Measurements from ENCODE around the gene ZNF717.
"Not testable (repeated sequence)": the region's sequence is repeated elsewhere in the genome, so short reads cannot be mapped to it uniquely, and the experiment has no call there.

DNA sequence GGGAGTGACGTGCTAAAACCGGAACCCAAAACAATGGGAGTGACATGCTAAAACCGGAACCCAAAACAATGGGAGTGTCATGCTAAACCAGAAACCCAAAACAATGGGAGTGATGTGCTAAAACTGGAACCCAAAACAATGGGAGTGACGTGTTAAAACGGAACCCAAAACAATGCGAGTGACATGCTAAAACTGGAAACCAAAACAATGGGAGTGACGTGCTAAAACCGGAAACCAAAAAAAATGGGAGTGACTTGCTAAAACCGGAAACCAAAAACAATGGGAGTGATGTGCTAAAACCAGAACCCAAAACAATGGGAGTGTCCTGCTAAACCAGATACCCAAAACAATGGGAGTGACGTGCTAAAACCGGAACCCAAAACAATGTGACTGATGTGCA lies 7.6 kb downstream of the ZNF717 start:
- TF ChIP-seq, protein P1, sequence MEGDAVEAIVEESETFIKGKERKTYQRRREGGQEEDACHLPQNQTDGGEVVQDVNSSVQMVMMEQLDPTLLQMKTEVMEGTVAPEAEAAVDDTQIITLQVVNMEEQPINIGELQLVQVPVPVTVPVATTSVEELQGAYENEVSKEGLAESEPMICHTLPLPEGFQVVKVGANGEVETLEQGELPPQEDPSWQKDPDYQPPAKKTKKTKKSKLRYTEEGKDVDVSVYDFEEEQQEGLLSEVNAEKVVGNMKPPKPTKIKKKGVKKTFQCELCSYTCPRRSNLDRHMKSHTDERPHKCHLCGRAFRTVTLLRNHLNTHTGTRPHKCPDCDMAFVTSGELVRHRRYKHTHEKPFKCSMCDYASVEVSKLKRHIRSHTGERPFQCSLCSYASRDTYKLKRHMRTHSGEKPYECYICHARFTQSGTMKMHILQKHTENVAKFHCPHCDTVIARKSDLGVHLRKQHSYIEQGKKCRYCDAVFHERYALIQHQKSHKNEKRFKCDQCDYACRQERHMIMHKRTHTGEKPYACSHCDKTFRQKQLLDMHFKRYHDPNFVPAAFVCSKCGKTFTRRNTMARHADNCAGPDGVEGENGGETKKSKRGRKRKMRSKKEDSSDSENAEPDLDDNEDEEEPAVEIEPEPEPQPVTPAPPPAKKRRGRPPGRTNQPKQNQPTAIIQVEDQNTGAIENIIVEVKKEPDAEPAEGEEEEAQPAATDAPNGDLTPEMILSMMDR (IDR thresholded peaks at IDR 0.05): not testable (repeated sequence)
- TF ChIP-seq POLR2A (IDR thresholded peaks at IDR 0.05): not testable (repeated sequence)
